MM.1S (cell line): ENCODE measurements around the gene ZNF81.
"Not testable (repeated sequence)": the region's sequence is repeated elsewhere in the genome, so short reads cannot be mapped to it uniquely, and the experiment has no call there.

Experiments
- DNase-seq: peaks from one replicate; pipeline ENCODE4 v3.0.0-alpha.2; 2015
- H2AFZ ChIP-seq: fragments of 300-600 bp; sonication (generic); 2 replicates; pipeline ENCODE4 v1.6.0; 2016; ENCODE audit warnings: antibody characterized with exemption, low read length
- H3F3A ChIP-seq: fragments of 300-600 bp; sonication (generic); 2 replicates; pipeline ENCODE4 v1.6.1; 2016; ENCODE audit warnings: mild to moderate bottlenecking, antibody characterized with exemption, low read length, moderate library complexity, mixed read lengths; ENCODE audit not compliant: insufficient read depth
- H3K27ac ChIP-seq: fragments of 300-600 bp; sonication (generic); 2 replicates; pipeline ENCODE4 v1.5.1; 2016; ENCODE audit warnings: mild to moderate bottlenecking, low read length
- H3K27me3 ChIP-seq: fragments of 300-600 bp; sonication (generic); replicated peaks from 2 replicates; pipeline ENCODE4 v1.6.0; 2016; ENCODE audit warnings: low read length; ENCODE audit not compliant: insufficient read depth
- H3K36me3 ChIP-seq: fragments of 300-600 bp; sonication (generic); replicated peaks from 2 replicates; pipeline ENCODE4 v1.6.1; 2016; ENCODE audit warnings: mild to moderate bottlenecking, low read length, mixed read lengths; ENCODE audit not compliant: insufficient read depth
- H3K4me1 ChIP-seq: fragments of 300-600 bp; sonication (generic); 2 replicates; pipeline ENCODE4 v1.6.1; 2016; ENCODE audit warnings: low read length, mixed read lengths
- H3K4me2 ChIP-seq: fragments of 300-600 bp; sonication (generic); 2 replicates; pipeline ENCODE4 v1.6.0; 2016; ENCODE audit warnings: low read depth, low read length
- H3K4me3 ChIP-seq: fragments of 300-600 bp; sonication (generic); 2 replicates; pipeline ENCODE4 v1.5.1; 2016; ENCODE audit warnings: low read length, mixed read lengths
- H3K79me2 ChIP-seq: fragments of 300-600 bp; sonication (generic); 2 replicates; pipeline ENCODE4 v1.6.1; 2016; ENCODE audit warnings: mixed run types, low read length, mixed read lengths
- H3K9ac ChIP-seq: fragments of 300-600 bp; sonication (generic); 2 replicates; pipeline ENCODE4 v1.6.1; 2016; ENCODE audit warnings: low read length, mixed read lengths
- H3K9me2 ChIP-seq: fragments of 300-600 bp; sonication (generic); replicated peaks from 2 replicates; pipeline ENCODE4 v1.6.1; 2016; ENCODE audit warnings: mild to moderate bottlenecking, low read length, mixed read lengths; ENCODE audit not compliant: insufficient read depth
- H3K9me3 ChIP-seq: fragments of 300-600 bp; sonication (generic); replicated peaks from 2 replicates; pipeline ENCODE4 v1.6.1; 2016; ENCODE audit warnings: mild to moderate bottlenecking, low read length, mixed read lengths; ENCODE audit not compliant: insufficient read depth
- H4K20me1 ChIP-seq: fragments of 300-600 bp; sonication (generic); 2 replicates; pipeline ENCODE4 v1.6.1; 2016; ENCODE audit warnings: mild to moderate bottlenecking, low read length, moderate library complexity, mixed read lengths; ENCODE audit not compliant: insufficient read depth
- EZH2 ChIP-seq: fragments of 300-600 bp; sonication (generic); optimal IDR thresholded peaks from 2 replicates; pipeline ENCODE3; 2017; ENCODE audit warnings: low read depth, mild to moderate bottlenecking, antibody characterized with exemption, low read length, mixed read lengths
- EZH2phosphoT487 ChIP-seq: fragments of 300-600 bp; sonication (generic); IDR thresholded peaks from 2 replicates; pipeline ENCODE4 v1.6.1; 2018; ENCODE audit warnings: antibody characterized with exemption, low read length
- TF ChIP-seq, protein P1 (sequence below): fragments of 300-600 bp; sonication (generic); IDR thresholded peaks from 2 replicates; pipeline ENCODE4 v1.5.1; 2016; ENCODE audit warnings: antibody characterized with exemption, low read length, mixed read lengths

ZNF81 gene

DNA sequence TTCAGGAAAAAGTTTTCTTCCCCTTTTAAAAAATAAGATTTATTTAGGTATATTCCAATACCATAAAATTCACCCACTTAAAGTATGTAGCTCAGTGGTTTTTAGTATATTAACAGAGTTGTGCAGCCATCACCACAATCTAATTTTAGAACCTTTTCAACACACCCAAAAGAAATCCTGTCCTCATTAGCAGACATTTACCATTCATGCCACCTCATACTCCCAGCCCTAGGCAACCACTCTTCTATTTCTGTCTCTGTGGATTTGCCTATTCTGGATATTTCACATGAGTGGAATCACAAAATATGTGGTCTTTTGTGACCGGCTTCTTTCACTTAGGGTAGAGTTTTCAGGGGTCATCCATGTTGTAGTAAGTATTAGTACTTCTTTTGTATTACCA is 7.4 kb downstream of the ZNF81 start:
- no peaks in the 10 kb centered on the region for H3K4me1 ChIP-seq
- H3K27ac ChIP-seq: no peak overlapping the region
- TF ChIP-seq EZH2phosphoT487 (no peak), EZH2 (no peak)
- TF ChIP-seq, protein P1, sequence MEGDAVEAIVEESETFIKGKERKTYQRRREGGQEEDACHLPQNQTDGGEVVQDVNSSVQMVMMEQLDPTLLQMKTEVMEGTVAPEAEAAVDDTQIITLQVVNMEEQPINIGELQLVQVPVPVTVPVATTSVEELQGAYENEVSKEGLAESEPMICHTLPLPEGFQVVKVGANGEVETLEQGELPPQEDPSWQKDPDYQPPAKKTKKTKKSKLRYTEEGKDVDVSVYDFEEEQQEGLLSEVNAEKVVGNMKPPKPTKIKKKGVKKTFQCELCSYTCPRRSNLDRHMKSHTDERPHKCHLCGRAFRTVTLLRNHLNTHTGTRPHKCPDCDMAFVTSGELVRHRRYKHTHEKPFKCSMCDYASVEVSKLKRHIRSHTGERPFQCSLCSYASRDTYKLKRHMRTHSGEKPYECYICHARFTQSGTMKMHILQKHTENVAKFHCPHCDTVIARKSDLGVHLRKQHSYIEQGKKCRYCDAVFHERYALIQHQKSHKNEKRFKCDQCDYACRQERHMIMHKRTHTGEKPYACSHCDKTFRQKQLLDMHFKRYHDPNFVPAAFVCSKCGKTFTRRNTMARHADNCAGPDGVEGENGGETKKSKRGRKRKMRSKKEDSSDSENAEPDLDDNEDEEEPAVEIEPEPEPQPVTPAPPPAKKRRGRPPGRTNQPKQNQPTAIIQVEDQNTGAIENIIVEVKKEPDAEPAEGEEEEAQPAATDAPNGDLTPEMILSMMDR: no peak
- H3K9me3 ChIP-seq: no peaks in the 10 kb centered on the region
- H3K4me2 ChIP-seq: no peak overlapping the region
- H4K20me1 ChIP-seq: no peaks in the 10 kb centered on the region
- H3K9me2 ChIP-seq: no peaks in the 10 kb centered on the region
- no peaks in the 10 kb centered on the region for H3K36me3 ChIP-seq
- no peaks in the 10 kb centered on the region for H3K79me2 ChIP-seq
- H3F3A ChIP-seq: no peaks in the 10 kb centered on the region
- no peaks in the 10 kb centered on the region for H3K27me3 ChIP-seq
- no peak overlapping the region for H3K4me3 ChIP-seq
- no peak overlapping the region for H3K9ac ChIP-seq
- no peak overlapping the region for H2AFZ ChIP-seq
- DNase-seq: no peak

DNA sequence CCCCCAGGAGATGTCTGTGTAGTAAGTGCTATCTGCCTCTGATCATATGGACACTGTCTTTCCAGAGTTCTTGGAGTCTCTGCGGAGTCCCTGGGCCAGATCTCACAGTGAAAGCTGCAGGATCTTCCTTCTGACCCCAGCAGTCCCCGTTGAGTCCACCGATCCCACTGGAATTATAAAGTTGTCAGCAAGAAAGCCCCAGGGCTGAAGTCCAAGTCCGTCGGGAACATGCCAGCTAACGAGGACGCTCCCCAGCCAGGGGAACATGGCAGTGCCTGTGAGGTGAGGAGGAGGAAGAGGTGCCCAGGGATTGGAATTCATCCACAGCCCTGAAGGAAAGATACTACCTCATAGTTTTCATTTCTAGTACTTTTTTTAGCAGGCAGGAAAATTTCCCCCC is 9.3 kb downstream of the ZNF81 start:
- no peaks in the 10 kb centered on the region for H3F3A ChIP-seq
- no peak overlapping the region for H3K4me2 ChIP-seq
- no peaks in the 10 kb centered on the region for H4K20me1 ChIP-seq
- H3K79me2 ChIP-seq: no peaks in the 10 kb centered on the region
- no peak overlapping the region for H3K27ac ChIP-seq
- no peaks in the 10 kb centered on the region for H3K9me3 ChIP-seq
- H3K27me3 ChIP-seq: no peaks in the 10 kb centered on the region
- no peaks in the 10 kb centered on the region for H3K9me2 ChIP-seq
- DNase-seq: no peak
- no peaks in the 10 kb centered on the region for H3K36me3 ChIP-seq
- TF ChIP-seq EZH2 (no peak), EZH2phosphoT487 (no peak)
- TF ChIP-seq, protein P1: no peak
- H3K4me1 ChIP-seq: no peaks in the 10 kb centered on the region
- no peak overlapping the region for H3K4me3 ChIP-seq
- no peak overlapping the region for H3K9ac ChIP-seq
- no peak overlapping the region for H2AFZ ChIP-seq

DNA sequence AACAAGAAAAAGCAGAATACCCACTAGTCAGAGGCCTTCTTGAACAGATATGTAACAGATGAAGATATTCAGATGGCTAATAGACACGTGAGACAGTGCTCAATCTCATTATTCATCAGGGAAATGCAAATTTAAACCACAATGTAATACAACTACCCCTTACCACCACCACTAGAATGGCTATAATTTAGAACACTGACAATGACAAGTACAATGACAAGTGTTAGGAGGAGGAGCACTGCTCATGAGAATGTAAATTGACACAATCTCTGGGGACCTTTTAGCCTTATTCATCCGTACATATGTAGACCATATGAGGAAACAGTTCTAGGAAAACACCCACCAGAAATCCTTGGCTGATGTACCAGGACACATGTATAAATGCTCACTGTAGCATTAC is 13.1 kb downstream of the ZNF81 start:
- H3K4me3 ChIP-seq: no peak overlapping the region
- DNase-seq: no peak

DNA sequence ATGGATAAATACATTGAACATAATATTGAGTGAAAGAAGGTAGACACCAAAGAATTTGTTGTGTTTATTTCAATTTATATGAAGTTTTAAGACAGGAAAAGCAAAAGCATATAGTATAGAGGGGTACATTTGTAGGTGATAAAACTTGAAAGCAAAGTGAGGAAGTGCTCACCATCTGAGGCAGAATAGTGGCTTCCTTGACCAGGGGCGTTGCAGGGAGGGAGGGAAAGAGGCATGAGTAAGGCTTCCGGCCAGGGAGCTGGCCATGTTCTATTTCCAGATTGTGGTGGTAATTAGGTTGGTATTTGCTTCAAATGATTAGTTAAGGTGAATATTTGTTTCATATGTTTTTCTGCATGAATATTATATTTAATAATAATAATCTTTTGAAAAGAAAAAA is 13.7 kb downstream of the ZNF81 start:
- H4K20me1 ChIP-seq, H3K4me1 ChIP-seq, H3K9me2 ChIP-seq, H3K27me3 ChIP-seq, H3K9me3 ChIP-seq, DNase-seq, H3K36me3 ChIP-seq, H2AFZ ChIP-seq, H3K4me3 ChIP-seq, H3F3A ChIP-seq, H3K79me2 ChIP-seq, H3K9ac ChIP-seq, H3K4me2 ChIP-seq, H3K27ac ChIP-seq: not testable (repeated sequence)

More for the DNA sequence above, 13.1 kb downstream of the ZNF81 start:
- no peaks in the 10 kb centered on the region for H3K79me2 ChIP-seq
- no peaks in the 10 kb centered on the region for H3K9me3 ChIP-seq
- no peaks in the 10 kb centered on the region for H4K20me1 ChIP-seq
- H3K9ac ChIP-seq: no peak overlapping the region
- no peaks in the 10 kb centered on the region for H3K9me2 ChIP-seq
- H3F3A ChIP-seq: no peaks in the 10 kb centered on the region
- H3K36me3 ChIP-seq: no peaks in the 10 kb centered on the region
- no peak overlapping the region for H3K27ac ChIP-seq
- no peaks in the 10 kb centered on the region for H3K27me3 ChIP-seq
- no peaks in the 10 kb centered on the region for H3K4me1 ChIP-seq
- no peak overlapping the region for H2AFZ ChIP-seq
- H3K4me2 ChIP-seq: no peak overlapping the region
- TF ChIP-seq, protein P1: no peak
- TF ChIP-seq EZH2phosphoT487: no peak
- no peak for TF ChIP-seq EZH2
